Measurements from ENCODE around the gene CREB5.
"Not testable (repeated sequence)": the region's sequence is repeated elsewhere in the genome, so short reads cannot be mapped to it uniquely, and the experiment has no call there.

CREB5 gene

DNA sequence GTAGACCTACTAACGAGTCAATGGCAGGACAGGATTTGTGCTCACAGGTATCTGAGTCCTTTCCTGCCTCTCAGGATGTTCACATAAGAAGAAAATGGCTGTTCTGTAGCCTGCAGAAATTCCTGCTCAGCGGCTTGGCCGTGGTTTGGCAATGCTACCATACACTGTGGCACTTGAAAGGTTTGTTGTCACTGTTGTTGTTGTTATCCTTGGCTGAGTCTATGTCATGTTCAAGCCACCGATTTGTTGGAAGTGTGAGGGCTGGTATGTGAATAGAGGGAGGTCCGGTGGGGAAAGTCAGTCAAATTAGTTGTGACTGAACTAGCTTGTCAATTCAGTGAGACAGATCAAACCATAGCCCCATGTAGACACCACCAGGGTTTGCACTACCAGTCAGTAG, 345.9 kb downstream of the CREB5 start:
- no peak for DNase-seq

DNA sequence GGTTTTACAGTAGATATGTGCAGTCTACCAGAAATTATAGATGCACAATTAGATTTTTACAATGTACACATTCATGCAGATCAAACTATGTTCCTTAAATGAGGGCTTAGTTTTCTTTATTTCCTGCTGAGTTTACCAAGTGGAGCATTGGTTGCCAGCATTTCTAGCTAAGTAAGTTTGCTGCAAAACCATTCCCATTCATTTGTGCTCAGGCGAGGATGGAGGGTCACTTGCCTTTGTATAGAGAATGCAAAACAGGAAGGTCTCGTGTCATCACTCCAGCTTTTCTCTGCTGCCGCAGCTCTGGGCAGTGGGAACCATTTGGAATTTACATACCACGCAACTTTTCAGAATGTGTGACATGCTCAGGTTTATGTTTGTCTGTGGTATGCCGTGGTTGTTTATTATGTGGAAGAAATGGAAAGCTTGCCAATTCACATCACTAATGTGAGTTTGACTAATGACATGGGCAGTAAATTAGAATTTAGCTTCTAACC, 347.2 kb downstream of the CREB5 start:
- DNase-seq, result no peak

DNA sequence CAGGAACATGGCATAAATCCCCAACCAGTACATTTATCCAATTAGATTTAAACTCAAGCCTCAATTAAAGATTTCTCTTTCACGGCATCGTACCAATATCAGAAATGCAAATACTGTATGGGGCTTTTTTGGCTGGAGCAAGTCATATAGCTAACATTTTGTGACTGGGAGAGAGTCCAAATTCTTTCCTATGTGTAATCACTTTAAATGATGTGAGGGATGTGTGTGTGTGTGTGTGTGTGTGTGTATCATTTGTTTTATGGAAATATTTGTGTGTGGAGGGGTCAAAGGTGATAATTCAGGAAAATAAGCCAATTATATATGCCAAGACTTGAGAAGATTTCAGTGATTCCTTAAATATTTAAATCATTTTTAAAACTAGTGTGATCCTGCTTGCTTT, 349.2 kb downstream of the CREB5 start:
- DNase-seq, result no peak

DNA sequence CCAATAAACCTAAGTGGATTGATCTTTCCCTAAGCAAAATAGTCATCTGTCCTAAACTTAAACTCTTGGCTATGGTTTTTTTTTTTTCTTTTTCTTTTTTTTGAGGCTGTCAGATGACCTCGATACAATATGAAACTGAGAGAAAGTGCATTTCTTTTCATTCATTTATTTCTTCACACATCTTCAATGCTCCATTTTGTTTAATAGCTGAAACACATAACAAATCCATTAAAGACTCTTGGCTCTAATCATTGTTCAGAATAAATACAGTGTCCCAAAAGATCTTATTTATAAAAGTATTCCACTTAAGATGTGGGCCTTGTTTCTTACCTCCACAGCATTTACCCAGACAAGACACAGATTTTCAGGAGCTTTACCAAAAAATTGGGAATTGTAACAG, 350.3 kb downstream of the CREB5 start:
- DNase-seq, result no peak

DNA sequence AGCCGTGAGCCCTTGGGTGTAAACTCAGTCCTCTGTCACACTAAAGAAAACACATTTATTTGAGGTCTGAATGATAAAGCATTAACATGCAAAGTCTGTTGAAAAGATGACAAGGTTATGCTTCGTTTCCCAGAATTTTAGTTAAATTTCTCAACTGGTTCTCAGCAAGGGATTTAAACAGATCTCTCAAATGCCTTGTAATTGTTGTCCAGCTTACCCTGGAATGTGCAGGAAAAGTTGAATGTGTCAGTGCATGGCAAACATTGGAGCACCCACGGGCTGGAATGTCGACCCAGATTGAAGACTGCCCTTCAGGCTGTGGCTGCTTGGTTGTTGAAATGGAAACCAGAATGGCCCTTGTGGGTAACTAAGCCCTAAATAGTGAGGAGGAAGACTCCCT, 354.0 kb downstream of the CREB5 start:
- DNase-seq, result no peak

DNA sequence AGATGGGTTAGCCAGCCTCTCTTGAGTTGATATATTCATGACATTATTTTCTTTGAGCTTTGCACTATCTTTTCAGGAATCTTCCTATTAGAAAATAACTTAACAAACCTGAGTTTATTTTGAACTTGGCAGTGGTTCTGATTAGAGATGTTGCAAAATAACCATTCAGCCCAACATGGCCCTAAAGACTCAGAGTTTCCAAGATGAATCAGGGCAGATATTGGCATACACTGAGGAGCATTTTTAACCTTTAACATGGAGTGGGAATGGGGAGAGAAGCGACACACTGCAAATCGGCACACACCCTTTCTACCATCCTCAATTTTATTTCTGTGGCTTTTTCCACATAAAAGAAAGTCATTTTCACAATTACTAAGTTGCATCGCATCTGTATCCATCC, 355.0 kb downstream of the CREB5 start:
- DNase-seq, result no peak

DNA sequence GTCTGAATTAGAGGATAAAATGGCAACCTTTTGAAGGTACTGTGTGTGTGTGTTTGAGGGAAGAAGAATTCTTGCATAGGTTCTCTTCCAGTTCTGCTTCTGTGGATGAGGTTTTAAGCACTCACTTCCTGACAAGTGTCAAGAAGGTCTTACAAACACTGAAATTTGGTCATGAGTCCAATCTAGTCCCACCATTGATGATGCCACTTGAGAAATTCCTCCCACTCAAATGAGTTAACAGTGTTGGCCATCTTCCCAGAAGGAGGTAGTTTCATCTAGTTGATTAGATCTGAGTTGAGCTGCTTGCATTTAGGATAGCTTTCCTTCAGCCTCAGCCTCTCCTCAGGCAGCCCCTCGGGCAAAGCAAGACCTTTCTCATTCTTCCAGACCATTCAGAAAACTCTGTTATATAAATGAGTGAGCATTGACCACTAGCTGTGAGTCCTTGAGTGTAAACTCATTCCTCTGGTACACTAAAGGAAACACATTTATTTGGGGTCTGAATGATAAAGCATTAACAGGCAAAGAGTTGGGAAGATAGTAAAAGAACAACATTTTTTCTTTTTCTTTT, 356.3 kb downstream of the CREB5 start:
- no peak for DNase-seq

DNA sequence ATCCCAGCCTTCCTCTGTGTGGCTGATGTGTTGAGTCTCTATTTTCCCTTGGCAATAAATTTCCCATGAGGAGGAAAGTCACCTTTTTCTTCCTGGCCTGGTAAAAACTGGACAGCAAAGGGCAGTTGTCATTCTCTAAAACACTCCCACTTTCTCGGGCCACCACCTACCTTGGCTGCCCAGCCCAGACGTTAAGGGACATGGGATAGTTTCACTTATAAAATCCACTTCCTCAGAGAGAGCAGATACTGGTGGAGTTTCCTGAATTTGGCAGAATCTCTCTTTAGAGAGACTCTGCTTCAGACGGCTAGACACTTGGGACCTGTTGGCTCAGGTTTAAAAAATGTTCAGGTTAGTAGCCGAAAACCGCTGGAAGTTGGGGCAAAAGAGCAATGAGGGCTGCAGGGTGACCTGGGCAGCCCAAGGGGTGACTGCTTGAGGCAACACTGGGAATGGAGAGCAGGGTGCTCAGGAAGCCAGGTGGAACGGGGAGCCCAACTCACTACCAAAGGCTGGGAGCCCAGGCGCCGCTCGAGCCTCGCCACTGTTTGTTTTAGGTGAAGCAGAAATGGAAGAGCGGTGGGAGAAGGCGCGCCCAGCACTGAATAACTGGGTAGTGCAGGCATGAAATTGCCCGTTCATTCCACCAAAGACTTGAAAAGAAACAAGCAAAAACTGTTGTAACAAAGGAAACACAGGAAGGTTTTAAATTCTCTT, 359.7 kb downstream of the CREB5 start:
- DNase-seq, result no peak

DNA sequence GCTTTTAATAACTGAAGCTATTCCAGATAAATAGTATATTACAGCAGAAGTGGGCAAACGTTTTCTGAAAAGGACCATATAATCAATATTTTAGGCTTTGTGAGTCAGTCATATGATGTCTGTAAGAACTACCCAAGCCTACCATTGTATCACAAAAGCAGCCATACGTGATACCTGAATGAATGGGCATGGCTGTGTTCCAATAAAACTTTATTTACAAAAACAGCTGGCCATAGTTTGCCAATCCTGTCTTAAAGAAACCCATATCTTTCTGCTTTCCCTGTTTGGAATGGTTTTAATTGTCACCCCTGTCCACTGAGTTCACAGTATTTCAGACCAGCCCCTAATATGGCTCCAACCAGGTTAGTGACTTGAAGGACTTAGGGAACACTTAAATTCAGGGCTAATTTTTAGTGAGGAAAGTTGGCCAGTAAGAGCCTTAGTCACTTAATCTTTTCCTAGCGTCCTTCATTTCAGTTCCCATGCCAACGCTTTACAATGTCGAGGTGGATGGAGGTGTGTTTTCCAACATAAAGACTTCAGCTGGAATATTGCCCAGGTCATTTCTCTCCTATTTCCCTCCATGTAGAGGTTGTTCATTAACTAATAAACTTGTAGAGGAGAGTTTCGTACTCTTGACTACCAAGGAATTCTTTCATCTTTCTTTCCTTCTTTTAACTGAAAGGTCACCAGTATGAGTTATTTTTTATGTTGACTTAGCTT, 361.3 kb downstream of the CREB5 start:
- no peak for DNase-seq

DNA sequence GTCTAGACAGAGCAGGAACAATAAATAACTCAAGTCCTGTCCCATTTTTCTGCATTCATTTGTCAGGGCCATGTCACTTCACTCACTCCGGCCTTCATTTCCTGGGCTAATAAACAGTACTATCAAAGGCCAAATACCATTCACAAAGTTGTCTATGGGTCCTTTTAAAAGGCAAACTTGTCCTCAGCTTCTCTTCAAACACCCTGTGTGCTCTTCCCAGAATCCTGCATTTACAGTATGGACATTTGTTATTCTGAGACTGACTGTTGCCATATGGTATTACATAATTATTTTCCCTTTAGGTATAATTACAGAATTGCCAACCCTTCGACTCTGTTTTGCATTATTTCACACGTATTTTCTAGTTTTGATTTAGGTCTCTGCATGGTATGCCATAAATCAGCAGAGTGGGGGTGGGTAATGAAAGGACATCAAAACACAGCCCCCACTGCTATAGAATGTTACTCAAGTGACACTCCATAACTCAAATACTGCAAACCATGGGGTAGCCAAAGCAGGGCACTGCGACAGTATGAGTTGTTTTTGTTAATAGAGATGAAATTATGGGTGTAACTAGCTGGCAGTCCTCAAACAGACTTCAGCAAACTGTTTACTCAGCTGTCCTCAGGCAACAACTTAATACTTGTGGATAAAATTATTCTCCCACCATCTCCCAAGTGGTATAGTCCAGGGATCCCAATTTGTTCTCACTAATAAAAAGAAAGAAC, 362.1 kb downstream of the CREB5 start:
- DNase-seq, result no peak

DNA sequence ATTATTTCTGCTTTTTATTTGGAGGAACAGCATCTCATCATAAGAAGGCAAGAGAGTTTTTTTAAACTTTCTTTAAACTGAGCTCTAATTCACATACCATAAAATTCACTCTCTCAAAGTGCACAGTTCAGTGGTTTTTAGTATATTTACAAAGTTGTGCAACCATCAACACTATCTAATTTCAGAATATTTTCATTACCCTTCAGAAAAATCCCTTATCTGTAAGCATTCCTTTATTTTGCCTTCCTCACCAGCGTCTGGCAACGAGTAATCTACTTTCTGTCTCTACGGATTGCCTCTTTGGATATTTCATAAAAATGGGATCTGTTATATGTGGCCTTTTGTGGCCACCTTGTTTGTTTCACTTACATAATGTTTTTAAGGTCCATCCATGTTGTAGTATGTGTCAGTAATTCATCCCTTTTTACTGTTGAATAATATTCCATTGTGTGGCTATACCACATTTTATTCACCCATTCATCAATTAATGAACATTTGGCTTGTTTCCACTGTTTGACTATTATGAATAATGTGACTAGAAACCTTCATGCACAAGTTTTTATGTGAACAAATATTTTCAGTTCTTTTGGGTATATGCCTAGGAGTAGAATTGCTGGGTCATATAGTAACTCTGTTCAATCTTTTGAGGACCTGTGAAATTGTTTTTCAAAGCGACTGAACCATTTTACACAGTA, 364.3 kb downstream of the CREB5 start:
- no peak for DNase-seq

DNA sequence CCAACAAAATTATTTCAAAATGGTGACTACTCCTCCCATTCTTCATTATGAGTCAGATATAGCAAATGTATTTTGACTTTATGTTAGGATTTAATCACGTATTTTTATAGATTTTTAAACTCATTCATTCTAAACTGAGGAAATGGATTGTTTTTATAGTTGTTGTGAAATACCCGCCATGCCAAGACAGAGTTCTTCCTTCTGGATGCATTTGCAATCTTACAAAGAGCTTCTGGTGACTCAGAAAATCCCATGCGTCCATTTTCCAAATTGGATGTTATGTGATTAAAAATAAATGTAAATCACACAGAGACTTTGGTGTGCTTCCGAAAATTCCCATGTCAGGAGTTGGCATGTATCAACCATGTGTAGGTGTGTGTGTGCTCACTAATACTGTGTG, 366.5 kb downstream of the CREB5 start:
- no peak for DNase-seq

DNA sequence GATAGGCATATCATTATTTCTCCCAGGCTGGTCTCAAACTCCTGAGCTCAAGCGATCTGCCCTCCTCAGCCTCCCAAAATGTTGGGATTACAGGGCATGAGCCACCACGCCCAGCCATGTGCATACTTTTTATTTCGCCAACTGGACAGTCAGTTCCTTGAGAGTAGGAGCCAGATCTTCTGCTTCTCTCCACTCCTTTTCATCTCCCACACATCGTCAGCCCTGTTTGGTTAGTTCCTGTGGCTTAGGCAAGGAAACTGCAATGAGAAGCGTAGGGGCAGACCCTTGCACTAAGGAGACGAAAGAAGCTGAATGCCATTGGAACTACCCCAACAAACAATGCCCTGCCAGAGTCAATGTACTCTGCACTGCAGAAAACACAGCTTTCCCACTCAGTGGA, 367.6 kb downstream of the CREB5 start:
- no peak for DNase-seq

DNA sequence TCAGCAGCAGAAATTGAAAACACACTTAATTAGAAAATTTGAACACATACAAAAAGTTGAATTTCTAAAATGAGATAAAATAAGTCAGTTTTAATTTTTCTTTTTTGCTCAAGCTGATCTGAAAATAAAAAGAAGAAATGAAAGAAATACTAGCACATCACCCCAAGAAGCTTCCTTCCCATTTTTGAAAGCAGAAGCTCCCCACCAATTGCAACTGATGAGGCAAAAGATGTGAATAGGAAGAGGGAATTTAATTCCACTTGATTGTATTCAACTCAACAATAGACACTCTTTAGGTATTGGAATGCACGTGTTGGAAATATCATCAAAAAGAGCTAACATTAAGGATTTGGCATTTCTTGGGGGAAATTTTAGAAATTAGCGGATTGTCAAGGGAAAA, 370.0 kb downstream of the CREB5 start:
- no peak for DNase-seq

DNA sequence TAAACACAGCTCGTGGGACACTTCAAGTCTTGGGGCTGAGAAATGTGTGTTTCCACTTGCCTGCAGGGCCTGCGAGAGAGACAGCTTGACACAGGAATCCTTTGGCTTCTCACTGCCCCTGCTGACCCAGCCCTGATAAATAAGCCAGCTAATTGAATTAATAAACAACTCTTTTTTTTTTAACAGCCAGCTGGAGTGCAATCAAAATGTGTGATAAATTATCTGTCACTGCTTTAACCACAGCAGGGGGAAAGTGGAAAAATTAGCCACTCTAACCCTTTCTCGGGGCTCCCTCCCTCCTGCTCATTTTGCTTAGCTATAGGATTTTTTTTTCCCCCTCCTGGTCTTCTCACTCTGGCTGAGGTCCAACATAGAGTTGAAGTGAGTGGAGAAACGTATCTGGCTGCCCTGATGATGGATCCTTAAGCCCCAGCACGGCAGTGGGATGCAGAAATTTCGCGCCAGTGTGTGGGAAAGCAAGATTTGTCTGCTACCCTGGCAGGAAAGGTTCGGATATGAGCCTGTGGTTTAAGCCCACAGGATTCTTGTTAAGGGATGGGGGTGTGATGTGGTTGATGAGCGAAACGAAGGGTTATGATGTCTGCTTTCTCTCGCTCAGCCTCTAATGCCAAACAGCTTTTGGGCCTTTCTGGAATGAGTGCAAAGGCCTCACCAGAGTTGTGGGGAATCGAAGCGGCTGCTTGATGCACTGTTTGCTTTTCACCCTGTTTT, 372.0 kb downstream of the CREB5 start:
- no peak for DNase-seq

DNA sequence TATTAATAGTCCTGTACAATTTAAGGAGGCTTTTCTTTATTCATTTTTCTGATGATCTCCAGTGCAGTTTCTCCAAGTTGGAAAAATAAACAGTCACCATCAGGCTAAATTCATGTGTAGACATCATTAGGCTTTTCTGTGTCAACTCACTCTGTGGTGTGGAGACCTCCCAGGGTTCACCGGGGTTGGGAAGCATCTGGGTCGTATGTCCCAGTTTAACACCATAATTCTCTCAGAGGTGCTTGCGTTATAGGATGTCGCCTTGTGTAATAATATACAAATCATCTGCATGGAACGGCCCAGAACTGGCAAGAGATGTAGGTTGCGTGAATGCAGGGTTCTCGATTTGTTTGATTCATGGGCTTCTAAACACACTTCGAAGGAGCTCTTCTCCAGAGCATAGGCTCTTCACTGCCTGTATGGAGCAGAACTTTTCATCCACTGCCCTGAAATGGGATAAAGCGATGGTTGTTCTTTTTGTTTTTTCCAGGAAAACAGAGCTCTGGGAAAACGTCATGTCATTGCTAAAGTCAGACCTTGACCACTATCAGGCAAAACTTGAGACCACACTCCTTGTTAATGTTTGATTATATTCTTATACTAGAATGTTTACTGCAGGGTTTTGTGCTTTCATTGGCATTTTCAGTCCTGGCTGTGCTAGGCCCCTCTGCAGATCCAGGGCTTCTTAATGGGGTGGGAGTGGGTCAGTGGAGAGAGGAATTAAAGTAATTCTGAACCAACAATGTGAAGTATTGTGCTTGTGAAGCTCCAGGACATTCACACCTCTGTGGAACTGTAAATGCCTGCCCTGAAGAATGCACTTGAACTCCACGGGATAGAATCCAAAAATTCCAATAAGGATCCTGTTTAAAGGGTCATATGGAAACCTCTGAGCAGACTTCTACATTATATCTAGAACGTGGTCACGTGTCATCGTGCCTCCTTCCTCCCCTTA, 373.0 kb downstream of the CREB5 start:
- no peak for DNase-seq

DNA sequence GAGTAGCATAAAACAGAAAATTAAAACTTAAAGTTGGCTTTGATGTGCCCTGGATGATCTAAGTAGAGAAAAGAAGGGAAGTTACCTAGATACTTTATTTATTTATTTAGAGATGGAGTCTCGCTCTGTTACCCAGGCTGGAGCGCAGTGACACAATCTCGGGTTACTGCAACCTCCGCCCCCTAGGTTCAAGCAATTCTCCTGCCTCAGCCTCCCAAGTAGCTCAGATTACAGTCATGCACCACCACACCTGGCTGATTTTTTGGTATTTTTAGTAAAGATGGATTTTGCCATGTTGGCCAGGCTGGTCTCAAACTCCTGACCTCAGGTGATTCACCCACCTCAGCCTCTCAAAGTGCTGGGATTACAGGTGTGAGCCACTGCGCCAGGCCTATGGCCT, 373.8 kb downstream of the CREB5 start:
- not testable (repeated sequence) for DNase-seq

DNA sequence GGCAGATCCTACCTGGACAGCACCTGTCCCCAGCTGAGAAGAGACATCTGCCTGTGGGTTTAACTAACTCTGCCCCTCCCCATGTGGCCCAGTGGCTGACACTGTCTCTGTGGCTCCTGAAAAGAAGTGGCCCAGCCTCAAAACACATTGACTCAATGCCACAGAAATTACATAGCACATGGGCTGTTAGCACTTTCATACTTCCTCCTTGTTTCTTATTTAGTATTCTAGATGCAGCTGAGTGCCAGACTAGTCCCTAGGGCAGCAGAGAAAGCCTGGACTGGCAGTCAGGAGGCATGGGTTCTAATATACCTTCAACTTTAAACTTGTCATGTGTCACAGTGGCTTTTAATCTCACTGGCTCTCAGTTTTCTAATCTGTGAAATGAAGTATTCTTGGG, 374.8 kb downstream of the CREB5 start:
- no peak for DNase-seq

DNA sequence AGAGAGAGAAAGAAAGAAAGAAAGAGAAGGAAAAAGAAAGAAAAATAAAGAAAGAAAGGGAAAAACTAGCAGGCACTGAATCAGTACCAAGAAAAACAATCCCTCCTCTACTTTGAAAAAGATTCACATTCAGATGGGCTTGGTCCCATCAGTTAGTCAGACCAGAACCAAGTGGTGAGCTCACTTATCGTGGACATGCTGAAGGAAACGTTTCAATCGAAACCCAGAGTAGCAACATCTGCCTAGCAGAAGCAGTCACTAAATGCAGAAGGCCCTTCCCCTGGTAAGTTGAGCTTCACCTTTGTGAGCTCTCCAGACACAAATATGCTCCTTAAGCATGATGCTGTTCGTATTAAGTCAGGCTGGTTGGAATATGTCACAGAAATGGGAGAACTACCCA, 378.1 kb downstream of the CREB5 start:
- no peak for DNase-seq

DNA sequence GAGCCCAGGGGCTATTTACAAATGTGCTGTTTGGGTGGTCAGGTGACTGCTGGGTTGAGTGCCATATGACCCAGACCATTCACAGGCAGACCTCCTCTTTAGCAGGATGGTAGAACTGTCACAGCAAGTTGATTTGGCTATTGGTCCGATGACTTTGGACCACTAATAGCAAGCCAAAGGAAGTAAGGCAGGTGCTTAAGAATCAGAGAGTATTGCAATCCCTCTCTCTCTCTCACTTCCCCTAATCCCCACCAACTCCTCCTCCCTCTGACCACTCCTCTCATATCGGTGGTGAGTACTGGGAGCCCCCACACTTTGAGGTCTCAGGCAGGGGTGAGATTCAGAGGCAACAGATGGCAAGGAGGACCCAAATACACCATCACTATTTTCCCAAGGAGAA, 380.5 kb downstream of the CREB5 start:
- no peak for DNase-seq
